GM21447 (cell line): Measurements from ENCODE around the gene CCL4.
"Not testable (repeated sequence)": the region's sequence is repeated elsewhere in the genome, so short reads cannot be mapped to it uniquely, and the experiment has no call there.

ENCODE experiments used
- ATAC-seq: cut with Tn5 transposase; IDR thresholded peaks from one replicate; pipeline ENCODE4 v1.9.1; 2021; ENCODE audit not compliant: unreplicated experiment

The CCL4 gene

DNA sequence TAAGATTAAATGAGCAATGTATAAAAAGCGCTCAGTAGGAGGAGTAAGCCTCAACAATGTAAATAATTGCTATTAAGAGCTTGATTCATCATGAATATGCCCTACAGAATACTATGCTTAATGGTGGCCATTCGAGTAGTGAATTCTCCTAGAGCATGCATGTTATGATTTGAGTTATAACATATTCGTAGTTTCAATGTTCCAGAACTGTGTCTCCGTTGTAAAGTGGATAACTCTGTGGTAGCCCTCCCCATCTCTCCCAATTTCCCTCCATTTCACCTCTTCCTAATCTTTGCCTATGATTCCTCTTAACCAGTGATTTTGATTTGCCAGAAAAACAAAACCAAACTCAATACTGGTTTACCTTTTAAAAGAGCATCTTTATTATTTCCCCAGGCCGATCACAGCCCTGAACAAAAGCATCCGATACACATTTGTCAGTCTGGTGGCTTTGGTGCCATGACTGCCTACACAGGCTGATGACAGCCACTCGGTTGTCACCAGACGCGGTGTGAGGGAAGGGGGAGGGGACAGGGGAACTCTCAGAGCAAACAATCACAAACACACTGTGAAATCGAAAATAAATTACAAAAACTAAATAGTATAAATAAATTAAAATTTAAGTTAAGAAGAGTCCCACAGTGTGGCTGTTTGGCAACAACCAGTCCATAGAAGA lies 15.6 kb upstream of the CCL4 start:
- ATAC-seq = not testable (repeated sequence)

DNA sequence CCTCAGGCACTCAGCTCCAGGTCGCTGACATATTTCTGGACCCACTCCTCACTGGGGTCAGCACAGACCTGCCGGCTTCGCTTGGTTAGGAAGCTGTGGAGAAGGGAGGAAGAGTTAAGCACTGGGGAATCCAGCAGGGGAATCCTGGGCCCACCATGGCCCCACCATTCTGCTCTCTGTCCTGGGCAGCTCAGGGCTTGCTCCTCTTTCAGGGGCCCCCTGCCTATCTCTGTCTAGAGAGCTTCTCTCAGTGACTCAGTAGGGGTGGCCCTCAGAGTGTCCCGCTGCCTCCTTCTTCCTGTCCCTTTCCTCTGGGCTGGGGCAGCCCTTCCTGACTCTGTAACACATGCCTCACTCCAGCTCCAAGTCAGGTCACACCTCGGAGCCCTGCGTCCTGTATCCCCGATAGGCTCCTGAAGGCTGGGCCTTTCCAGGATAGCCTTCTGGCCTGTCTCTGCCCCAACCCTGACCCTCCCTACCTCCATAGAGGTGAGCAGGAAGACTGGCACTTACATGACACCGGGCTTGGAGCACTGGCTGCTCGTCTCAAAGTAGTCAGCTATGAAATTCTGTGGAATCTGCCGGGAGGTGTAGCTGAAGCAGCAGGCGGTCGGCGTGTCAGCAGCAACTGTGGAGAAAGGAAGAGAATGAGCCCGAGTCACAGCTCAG lies 14.8 kb upstream of the CCL4 start:
- no peak for ATAC-seq

DNA sequence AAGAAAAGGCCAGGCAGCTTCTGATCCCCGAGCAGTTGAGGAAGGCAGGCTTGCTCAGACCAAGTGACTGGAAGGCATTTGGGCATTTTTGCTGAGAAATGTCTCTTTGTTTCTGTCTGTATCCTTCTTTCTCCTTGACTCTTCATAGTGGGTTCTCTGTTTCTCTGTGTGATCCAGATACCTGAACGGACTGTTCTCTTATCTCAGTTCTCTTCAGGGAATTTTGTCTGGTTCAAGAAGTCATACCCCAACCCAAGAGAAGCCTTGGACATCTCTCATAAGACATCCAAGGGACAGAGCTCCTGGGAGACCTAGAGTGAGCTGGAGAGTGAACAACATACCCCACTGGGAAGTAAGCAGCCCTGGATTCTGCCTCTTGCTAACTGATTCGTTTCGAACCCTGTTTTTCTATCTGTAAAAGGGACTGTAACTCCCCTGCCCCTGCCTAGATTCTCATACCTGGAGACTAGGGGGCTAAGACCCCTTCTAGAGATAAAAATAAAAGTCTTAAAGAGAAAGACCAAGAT lies 14.2 kb upstream of the CCL4 start:
- ATAC-seq = no peak

DNA sequence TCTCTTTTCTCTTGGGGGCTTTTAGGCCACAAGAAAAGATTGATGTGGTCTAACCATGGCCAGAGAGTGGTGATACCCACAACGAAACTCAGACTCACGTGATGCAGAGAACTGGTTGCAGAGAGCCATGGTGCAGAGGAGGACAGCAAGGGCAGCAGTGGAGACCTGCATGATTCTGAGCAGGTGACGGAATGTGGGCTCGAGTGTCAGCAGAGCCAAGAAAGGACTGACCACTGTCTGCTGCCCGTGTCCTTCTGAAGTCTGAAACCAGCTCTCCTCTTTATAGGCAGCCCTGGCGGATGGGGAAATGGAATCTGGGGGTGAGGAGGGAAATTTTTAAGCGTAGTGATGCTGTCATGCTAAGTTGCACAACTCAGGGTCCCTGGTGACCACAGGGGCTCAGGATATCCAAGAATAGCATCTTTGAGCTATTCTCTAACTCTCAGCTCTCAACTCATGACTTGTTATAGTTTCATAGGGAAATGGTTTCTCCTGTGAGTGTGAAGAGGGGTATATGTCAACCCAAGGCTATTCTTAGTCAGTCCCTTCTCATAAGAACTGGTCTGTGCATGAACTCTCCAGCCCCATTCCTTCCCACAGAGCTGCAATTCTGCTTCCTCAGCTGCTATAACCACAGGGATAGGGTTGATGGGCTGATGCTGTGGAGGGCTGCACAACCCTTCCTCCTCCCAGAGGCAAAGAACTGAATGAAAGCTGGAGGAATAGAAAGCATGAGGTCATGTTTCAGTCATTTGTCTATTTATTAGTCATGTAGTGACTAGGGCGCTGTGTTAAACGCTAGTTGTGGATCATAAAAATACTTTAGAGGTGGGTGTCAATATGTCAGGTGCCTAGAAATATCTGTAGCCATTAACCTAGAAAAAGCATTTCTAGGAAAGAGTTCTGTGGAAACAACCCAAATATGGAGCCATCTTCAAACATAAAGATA lies 13.5 kb upstream of the CCL4 start, which contains the start of gene CCL3:
Gene CCL3, minus strand, starts transcription at position 256 of the 949 bp plus-strand sequence. Its CDS starts 85 bp downstream, at position 171.
- ATAC-seq = peak; percentile 62

DNA sequence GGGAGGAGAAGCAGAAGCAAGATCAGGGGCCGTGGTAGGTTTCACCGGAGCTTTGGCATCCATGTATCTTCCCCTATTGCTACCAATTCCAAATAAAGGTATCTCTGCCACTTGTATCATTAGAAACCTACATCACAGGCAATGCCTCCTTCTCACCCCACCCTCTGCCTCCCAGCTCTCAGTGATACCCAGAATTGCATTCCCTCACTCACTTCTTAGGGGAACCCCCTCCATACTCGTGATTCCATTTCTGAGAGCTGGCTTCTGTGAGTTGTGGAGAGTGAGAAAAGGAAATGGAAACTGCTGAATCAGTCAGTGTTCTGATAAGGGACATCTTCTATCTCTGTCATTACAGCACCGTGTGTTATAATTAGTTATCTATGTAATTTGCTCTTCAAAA lies 11.4 kb upstream of the CCL4 start:
- no peak for ATAC-seq

DNA sequence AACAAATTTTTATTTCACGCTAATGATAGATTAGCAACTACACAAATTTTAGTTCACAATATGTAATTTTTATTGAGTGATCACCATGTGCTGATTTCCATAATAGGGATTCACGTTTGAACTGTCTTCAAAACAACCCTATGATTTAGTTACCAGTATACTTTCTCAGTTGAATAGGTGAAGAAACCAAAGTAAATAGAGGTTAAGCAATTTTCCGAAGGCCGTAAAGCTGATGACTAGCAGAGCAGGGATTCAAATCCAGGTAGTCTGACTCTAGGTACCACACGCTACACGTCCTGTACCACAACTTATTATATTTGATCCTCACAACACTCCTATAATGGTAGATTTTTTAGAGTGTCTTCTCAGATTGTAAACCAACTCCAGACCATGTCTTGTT lies 10.9 kb upstream of the CCL4 start:
- ATAC-seq = not testable (repeated sequence)

DNA sequence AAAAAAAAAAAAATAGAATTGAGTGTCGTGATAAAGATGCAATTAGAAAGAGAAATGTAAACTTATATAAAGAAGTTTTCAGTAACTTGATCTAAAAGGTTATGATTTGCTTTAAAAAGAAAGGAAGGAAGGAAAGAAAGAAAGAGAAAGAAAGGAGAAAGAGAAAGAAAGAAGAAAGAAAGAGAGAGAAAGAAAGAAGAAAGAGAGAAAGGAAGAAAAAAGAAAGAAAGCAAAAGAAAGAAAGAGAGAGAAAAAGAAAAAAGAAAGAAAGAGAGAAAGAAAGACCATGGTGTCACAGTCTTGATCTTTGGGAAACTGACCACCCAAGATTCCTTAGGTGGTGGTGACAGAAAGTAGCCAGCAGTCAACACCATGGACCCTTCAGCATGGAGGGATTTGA lies 9.4 kb upstream of the CCL4 start:
- ATAC-seq = no peak

DNA sequence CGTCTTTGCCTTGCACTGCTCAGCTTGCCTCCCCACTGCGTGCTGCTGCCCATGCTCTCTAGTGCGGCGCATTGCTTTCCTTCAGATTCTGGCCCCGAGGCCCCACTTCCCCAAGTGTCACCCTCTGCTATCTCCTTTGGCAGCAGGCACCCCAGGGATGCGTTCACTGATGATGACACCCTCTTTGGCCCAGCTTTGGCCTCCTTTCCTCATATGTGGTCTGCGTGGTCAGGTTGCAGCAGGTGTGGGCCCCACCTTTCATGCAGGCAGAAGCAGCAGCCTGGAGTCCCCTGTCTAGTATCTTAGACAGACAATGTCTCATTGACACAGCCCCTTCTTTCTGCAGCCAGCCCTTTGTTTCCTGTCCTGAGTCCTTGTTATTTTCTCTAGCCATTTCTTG lies 8.9 kb upstream of the CCL4 start:
- ATAC-seq = no peak

DNA sequence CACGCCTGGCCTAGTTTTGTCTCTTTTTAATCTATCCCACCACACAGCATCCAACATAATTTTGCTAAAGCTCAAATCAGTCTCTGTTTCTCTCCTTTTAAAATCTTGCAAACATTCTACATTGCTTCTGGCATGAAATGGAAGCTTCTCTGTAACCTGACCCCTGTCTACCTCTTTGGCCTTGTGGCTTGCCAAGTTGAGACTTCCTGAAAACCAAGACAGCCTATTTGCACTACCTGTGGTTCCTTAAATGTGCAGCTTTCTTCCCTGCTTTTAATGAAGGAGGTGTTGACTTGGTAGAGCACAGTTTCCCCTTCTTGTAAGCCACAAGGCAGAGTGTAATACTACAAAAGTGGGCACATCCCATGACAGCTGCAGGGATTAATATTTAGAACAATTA lies 7.6 kb upstream of the CCL4 start:
- no peak for ATAC-seq

DNA sequence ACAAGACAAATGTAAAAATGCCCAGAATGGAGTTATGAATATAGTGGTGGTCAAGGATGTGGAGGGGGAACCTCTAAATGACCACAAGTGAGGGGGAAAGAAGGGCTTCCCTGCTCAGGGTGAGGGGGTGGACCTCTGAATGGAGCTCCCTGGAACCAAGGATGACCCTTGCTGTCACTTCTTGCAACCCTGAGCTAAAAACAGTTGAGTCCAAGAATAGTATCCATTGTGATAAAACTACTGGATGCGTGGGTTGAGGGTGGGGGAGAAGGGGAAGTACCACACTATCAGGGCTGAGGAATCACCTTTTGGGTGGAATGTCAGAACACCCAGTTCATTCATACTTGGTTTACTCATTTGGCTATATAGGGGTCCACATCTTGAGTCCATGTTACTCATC lies 4.6 kb upstream of the CCL4 start:
- ATAC-seq = not testable (repeated sequence)

DNA sequence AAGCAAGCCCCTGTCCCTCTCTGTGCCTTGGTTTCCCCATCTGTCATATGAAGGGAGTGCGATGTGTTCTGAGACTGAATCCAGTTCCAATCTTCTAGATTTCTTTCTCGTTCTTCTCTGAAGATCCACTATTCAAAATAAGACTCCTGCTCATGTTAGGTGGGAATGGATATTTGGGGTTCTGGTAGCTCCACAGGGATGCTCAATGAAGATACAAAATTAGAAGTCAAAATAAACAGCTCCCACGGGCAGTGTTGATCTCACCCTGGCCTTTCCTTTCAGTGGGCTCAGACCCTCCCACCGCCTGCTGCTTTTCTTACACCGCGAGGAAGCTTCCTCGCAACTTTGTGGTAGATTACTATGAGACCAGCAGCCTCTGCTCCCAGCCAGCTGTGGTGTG lies 619 bp downstream of the CCL4 start:
- ATAC-seq = not testable (repeated sequence)

DNA sequence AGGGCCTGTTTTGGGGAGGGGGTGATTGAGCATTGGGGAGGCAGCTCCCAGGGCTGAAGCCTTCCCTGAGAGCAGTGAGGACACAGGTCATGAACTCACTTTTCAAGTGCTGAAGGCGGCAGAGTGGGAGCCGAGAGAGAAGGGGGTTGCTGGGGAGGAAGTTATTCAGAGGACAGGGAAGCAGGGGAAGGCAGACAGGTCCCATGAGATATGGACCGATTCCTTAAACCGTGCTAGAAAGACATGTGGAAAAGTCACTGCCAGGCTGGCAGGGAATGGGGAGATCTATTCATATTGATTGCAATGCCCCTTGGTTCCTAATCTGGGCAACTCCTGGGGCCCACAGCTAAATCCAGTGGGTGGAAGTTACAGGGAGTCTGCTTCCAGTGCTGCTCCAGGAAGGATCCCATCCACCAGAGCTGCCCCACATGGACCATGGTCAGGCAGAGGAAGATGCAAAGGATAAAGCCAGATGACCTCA lies 1.1 kb downstream of the CCL4 start:
- ATAC-seq = no peak

DNA sequence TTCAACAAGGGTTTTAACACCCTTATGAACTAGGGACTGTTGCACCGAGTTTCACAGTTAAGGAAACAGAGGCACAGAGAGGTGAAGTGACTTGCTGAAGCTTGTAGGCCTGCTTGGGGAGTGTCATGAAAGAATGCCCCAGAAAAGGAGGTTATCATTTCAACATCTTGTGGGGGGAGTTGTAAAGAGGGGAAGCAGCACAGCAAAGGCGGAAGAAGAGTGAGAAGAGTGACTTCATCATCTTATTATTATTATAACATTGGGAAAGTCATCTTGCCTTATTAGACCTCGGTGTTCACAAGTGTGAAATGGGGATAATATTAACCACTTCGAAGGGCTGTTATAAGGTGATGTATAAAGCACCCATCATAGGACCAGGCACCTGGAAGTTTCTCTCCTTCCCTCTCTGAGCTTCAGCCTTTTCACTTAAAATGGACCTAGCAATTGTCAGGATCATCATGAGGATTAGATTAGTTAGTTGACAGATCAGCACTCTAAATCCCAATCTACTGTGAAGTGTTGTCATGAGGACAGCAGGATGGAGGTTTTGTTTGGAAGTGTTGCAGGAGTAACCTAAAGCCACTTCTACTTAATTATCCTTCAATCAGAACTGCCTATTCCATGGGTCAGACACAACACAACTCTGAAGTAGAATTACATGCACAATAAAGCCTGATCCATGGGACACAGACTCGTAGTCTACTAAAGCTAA lies 2.3 kb downstream of the CCL4 start:
- ATAC-seq = no peak

DNA sequence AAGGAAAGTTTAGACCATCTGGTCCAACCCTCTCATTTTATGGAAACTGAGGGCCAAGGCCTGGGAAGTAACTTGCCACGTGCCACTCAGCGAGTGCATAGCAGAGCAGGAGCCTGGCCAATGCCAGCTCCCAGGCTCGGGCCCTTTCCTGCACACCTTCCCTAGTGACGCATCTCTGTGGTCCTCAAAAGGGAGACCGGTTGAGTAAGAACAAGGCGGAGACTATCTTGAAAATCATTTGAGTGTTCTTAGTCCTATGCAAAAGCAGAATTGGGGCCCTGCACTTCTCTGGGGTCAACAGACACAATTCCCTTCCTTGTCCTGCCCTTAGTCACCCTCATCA lies 2.8 kb downstream of the CCL4 start:
- no peak for ATAC-seq

DNA sequence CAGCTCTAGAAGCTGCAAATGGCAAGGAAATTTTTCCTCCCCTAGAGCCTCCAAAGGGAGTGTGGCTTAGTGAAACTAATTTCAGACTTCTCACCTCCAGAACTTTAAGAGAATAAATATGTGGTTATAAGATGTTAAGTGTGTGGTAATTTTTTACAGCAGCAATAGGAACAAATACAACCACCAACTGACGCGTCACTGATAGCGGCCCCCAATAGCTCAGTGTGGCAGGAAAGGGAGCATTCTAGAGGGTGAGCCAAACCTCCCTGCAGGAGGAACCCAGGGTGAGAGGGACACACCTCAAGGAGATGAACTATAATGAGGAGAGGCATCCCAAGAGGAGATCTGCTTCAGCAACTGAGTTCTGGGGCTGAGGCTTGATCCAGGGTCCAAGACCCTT lies 4.0 kb downstream of the CCL4 start:
- no peak for ATAC-seq

DNA sequence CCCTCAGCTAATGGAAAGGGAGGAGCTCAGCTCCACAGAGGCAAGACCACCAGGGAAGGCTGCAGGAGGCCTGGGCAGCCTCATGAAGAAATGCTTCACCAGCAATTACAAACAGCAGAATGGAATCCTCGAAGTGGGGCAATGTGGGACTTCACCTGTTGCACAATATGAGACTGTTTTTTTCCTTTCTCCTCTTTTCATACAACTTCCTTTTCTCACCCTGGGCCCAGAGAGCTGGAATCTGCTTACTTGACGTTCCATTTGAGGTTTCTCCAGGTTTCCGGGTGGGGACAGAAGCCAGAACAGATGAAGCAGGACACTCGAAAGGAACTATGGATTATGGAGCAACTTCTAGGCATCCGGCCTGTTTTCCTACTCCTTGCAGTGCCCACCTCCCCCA lies 4.6 kb downstream of the CCL4 start:
- not testable (repeated sequence) for ATAC-seq

DNA sequence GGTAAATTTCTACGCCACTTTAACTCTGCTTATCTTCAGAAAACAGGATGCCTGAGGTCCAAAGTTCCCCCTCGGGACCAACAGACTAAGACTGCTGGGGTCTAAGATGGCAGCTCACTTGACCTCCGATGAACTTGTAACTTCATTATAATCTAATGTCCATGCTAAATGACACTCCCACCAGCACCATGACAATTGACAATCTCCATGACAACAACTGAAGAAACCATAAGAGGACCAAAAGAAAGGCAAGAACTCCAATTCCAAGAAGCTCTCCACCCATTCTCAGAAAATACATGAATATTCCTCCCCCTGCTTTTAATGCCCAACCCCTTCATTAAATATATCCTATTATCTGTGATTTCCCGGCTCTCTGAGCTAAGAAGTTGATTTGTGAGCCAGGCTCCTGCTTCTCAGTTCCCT lies 7.5 kb downstream of the CCL4 start:
- no peak for ATAC-seq

DNA sequence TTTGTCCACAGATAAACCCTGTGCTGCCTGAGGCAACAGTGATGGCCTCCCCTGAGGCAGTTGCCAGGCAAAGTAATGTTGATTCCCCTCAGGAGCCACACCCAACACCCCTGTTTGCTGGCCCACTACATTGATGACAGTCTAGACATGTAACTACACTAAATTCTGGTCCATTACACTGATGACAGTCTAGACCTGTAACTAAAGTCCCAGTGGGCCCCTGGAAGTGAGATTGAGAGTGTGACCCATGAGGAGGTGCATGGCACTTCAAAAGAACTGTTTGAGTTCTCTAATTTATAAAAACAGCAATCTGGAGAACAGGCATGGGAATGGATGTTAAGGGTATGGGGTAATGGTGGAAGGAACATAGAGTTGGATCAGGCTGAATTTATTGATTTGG lies 8.9 kb downstream of the CCL4 start:
- ATAC-seq = no peak

DNA sequence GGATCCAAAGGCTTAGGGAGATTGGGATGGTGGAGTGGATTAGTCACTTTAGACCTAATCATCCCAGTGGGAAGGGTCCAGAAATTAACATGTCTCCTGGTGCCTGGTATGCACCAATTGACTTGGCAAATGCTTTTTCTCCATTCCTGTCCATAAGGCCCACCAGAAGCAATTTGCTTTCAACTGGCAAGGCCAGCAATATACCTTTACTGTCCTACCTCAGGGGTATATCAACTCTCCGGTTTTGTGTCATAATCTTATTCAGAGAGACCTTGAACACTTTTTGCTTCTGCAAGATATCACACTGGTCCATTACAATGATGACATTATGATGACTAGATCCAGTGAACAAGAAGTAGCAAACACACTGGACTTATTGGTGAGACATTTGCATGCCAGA lies 9.5 kb downstream of the CCL4 start:
- ATAC-seq = not testable (repeated sequence)

DNA sequence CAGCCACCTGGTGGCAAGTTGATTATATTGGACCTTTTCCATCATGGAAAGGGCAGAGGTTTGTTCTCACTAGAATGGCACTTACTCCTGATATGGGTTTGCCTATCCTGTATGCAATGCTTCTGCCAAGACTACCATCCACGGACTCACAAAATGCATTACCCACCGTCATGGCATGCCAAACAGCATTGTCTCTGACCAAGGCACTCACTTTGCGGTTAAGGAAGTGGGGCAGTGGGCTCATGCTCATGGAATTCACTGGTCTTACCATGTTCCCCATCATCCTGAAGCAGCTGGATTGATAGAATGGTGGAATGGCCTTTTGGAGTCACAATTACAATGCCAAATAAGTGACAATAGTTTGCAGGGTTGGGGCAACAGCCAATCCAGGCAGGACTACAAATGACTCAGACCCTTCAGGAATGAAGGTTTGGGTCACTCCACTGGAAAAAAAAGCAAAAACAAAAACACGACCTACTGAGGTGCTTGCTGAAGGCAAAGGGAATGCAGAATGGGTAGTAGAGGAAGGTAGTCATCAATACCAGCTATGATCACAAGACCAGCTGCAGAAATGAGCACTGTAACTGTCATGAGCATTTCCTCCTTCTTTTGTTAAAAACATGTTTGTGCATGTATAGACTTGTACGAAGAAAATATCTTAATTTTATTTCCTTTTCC lies 11.5 kb downstream of the CCL4 start:
- not testable (repeated sequence) for ATAC-seq
